Right atrium auricular region (tissue), 2 donors: ENCODE results near the gene CDH22. TPM values are rescaled to one million over a fixed set of nuclear protein-coding genes. Genes with fewer than 3 reads are reported as not detected.
A peak's percentile ranks its signal among the peaks of the same experiment; 100 is the strongest.

Experiments used
- DNase-seq: peaks from one replicate; pipeline ENCODE4 v3.0.0-alpha.2; 2019; ENCODE audit warnings: low spot score
- H3K27ac ChIP-seq, 2 donors: fragments of 200-600 bp; sonication (generic); 1 replicate in 1 of 2; 2 replicates in 1 of 2; pipeline ENCODE4 v1.5.1; 2016 to 2019
- H3K27me3 ChIP-seq, 2 donors: fragments of 200-600 bp; sonication (generic); one replicate each; pipeline versions ENCODE4 v1.5.1 to v1.6.0; 2017 to 2019
- H3K36me3 ChIP-seq: fragments of 200-600 bp; sonication (generic); one replicate; pipeline ENCODE4 v1.5.1; 2016
- H3K4me1 ChIP-seq, 2 donors: fragments of 200-600 bp; sonication (generic); one replicate each; pipeline versions ENCODE4 v1.5.1 to v1.6.0; 2017 to 2019
- H3K4me3 ChIP-seq, 2 donors: fragments of 200-600 bp; sonication (generic); 1 replicate in 1 of 2; 2 replicates in 1 of 2; pipeline ENCODE4 v1.5.1; 2017 to 2019; ENCODE audit warnings: mild to moderate bottlenecking in 1 of 2, moderate library complexity in 1 of 2
- H3K9me3 ChIP-seq, 2 donors: fragments of 200-600 bp; sonication (generic); one replicate each; pipeline ENCODE4 v1.5.1; 2019
- CTCF ChIP-seq, 2 donors: fragments of 200-600 bp; sonication (generic); IDR thresholded peaks; one replicate each; pipeline ENCODE4 v1.5.1; 2019; ENCODE audit warnings: antibody characterized with exemption in 2 of 2
- total RNA-seq, 2 donors: library from RNA; depleted of rRNA; stranded (reverse); fragments of >200 nt; gene quantifications; one replicate each; pipeline ENCODE4 v1.1.0, GENCODE V29; 2016

Gene CDH22
- total RNA-seq, 2 donors from 2014 or later = 0.67 to 4.4 TPM

DNA sequence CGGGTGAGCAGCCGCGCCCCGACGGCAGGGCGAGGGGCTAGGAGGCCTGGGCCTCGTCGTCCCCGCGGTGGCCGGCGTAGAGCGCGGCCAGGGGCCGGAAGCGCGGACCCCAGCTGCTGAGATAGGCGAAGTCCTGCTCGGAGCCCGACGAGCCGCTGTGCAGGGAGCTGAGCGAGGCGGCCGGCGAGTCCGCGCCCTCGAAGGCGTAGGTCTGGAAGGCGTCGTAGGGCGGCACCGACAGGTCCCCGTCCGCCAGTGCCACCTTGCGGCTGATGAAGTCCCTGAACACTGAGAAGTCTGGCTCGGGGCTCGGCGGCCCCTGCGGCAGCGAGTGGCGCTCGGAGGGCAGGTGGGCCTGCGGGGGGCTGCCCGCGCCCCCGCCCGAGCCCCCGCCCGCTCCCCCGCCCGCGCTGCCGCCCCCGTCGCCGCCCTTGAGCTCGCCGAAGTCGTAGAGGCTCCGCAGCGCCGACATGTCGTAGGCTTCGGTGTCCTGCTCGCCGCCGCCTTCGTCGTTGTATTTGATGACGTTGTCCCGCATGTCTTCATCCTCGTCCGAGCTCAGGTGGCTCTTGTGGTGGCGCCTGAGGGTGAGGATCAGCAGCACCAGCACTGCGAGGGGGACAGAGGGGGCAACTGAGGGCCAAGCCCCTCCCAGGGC is 133.7 kb downstream of the CDH22 start:
- peak; percentile 53 to 74 for TF ChIP-seq CTCF (IDR thresholded peaks at IDR 0.05)
- H3K36me3 ChIP-seq = no peaks in the 10 kb centered on the region
- H3K9me3 ChIP-seq = no peaks in the 10 kb centered on the region
- peaks cover 0 to 10% of the 10 kb centered on the region in 2 donors for H3K27me3 ChIP-seq
- no peaks in the 10 kb centered on the region for H3K4me1 ChIP-seq
- H3K27ac ChIP-seq = no peak overlapping the region
- peak overlapping the region in 1 of 2 donors; percentile 2 for H3K4me3 ChIP-seq
- peak; percentile 64 for DNase-seq

DNA sequence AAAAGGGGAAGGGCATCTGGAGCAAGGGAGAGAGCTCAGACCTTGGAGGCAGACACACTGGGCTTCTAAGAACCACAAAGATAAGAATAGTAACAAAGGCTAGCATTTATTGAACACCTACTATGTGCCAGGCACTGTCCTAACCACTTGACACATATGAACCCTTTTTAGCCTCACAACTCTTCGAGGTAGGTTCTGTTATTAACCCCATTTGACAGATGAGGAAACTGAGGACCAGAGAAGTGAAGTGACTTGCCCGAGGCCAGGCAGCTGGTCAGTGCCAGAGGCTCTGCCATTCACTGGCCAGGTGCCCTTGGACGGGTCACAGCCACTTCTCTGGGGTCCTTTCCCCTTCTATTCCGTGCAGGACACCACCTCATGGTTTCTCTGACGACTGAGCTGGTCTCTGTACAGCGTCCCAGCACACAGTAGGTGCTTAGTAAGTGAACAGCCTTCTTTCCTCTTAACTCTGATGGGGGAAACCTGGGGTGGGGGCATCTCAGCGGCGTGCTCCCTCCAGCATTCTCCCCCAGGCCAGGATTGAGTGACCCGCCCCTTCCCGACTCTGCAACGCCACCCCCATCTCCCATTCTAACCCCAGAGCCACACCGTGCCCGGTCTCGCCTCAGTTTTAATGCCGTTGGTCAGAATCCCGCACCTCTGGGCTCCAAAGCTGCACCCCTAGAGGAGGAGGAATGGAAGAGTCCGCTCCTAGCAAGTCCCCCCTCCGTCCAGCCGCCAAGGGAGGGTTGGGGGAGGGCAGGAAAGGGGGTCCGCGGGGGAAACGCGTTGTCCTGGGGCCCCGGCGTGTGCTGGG is 134.4 kb downstream of the CDH22 start:
- no peak for DNase-seq
- no peak overlapping the region for H3K27ac ChIP-seq
- H3K4me1 ChIP-seq = no peaks in the 10 kb centered on the region
- H3K4me3 ChIP-seq = no peak overlapping the region
- H3K36me3 ChIP-seq = no peaks in the 10 kb centered on the region
- no peaks in the 10 kb centered on the region for H3K9me3 ChIP-seq
- TF ChIP-seq CTCF (IDR thresholded peaks at IDR 0.05) = no peak
- H3K27me3 ChIP-seq = peaks cover 0 to 10% of the 10 kb centered on the region in 2 donors

- no peak overlapping the region for H3K4me3 ChIP-seq
- H3K4me1 ChIP-seq = no peaks in the 10 kb centered on the region
- H3K27ac ChIP-seq = no peak overlapping the region
- H3K27me3 ChIP-seq = peaks cover 0 to 10% of the 10 kb centered on the region in 2 donors
- no peak for TF ChIP-seq CTCF (IDR thresholded peaks at IDR 0.05)
- H3K9me3 ChIP-seq = no peaks in the 10 kb centered on the region
- no peak for DNase-seq
- H3K36me3 ChIP-seq = no peaks in the 10 kb centered on the region
These were observed 135.2 kb downstream of the CDH22 start for GRCh38 chr20:46172961-46173536.

DNA sequence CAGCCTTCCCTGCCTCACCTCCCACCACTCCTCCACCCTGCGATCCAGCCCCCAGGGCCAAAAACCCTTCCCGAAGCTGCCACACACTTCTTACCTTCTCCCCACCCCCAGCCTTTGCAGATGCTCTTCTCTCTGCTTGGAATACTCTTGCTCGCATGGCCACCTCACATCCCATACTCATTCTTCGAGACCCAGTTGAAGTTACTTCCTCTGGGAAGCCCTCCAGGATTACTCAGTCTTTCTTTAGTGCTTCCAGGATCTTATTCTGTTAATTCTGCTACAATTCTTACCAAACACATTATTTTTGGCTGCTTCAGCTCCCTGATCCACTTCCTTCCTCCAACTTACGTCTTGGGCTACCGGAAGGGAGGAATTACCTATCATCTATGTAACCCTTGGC is 135.8 kb downstream of the CDH22 start:
- no peak for DNase-seq
- Histone ChIP-seq H3K4me3 (no peak overlapping the region), H3K36me3 (no peaks in the 10 kb centered on the region), H3K27ac (no peak overlapping the region), H3K27me3 (peaks cover 0 to 10% of the 10 kb centered on the region in 2 donors), H3K9me3 (no peaks in the 10 kb centered on the region), H3K4me1 (no peaks in the 10 kb centered on the region)
- no peak for TF ChIP-seq CTCF (IDR thresholded peaks at IDR 0.05)

GRCh38 chr20:46171909-46172308 is 136.4 kb downstream of the CDH22 start:
- Histone ChIP-seq H3K36me3 (no peaks in the 10 kb centered on the region), H3K4me3 (no peak overlapping the region), H3K4me1 (no peaks in the 10 kb centered on the region), H3K27me3 (peaks cover 0 to 10% of the 10 kb centered on the region in 2 donors), H3K9me3 (peaks cover 0 to 2% of the 10 kb centered on the region in 2 donors), H3K27ac (no peak overlapping the region)
- TF ChIP-seq CTCF (IDR thresholded peaks at IDR 0.05) = no peak
- no peak for DNase-seq
